Caki2 (cell line): ENCODE measurements around the gene HYAL1. TPM values are rescaled to one million over a fixed set of nuclear protein-coding genes. Genes with fewer than 3 reads are reported as not detected.
A peak's percentile ranks its signal among the peaks of the same experiment; 100 is the strongest.
"Not testable (repeated sequence)": the region's sequence is repeated elsewhere in the genome, so short reads cannot be mapped to it uniquely, and the experiment has no call there.

Experiments used
- DNase-seq: peaks from one replicate; pipeline ENCODE4 v3.0.0-alpha.2; 2015; ENCODE audit warnings: low read depth
- in situ Hi-C: cut with HindIII; loops from 2 replicates; pipeline ENCODE4 v1.10.0; 2016; ENCODE audit warnings: low sequenced_read_pairs, low pct_unique_long_range_greater_than_20kb, mixed read lengths
- total RNA-seq: library from RNA; depleted of rRNA; stranded (reverse); fragments of >200 nt; shearing (Covaris generic); gene quantifications from 2 replicates; pipeline ENCODE4 v1.2.3, GENCODE V29; 2014; ENCODE audit warnings: low replicate concordance

Gene HYAL1
- total RNA-seq, 1 experiment from 2014 or later: not detected

- in situ Hi-C loops: no loop called here
- peak; percentile 97 for DNase-seq
These were observed 34.5 kb downstream of the HYAL1 start, which contains the start of gene SEMA3B for GRCh38 chr3:50268703-50269451. SEMA3B (plus strand) TSS chr3:50269147; CDS start chr3:50269241, 94 bp downstream.

GRCh38 chr3:50268276-50268675 is 35.1 kb downstream of the HYAL1 start:
- in situ Hi-C loops: no loop called here
- DNase-seq: no peak

GRCh38 chr3:50267280-50267913 is 36.0 kb downstream of the HYAL1 start:
- no peak for DNase-seq
- in situ Hi-C loops: no loop called here

GRCh38 chr3:50266836-50267235 is 36.5 kb downstream of the HYAL1 start:
- in situ Hi-C loops: no loop called here
- DNase-seq: no peak

GRCh38 chr3:50266017-50266416 is 37.4 kb downstream of the HYAL1 start:
- DNase-seq: no peak
- in situ Hi-C loops: no loop called here

- no peak for DNase-seq
- in situ Hi-C loops: no loop called here
These were observed 37.8 kb downstream of the HYAL1 start for GRCh38 chr3:50265571-50265970.

- in situ Hi-C loops: no loop called here
- no peak for DNase-seq
These were observed 38.3 kb downstream of the HYAL1 start for GRCh38 chr3:50264964-50265485.

- in situ Hi-C loops: no loop called here
- DNase-seq: peak; percentile 97
These were observed 38.9 kb downstream of the HYAL1 start for GRCh38 chr3:50264383-50264963.

- in situ Hi-C loops: no loop called here
- DNase-seq: no peak
These were observed 39.6 kb downstream of the HYAL1 start for GRCh38 chr3:50263478-50264382.

GRCh38 chr3:50262778-50263177 is 40.6 kb downstream of the HYAL1 start:
- DNase-seq: no peak
- in situ Hi-C loops: no loop called here

GRCh38 chr3:50262200-50262599 is 41.2 kb downstream of the HYAL1 start:
- DNase-seq, in situ Hi-C loops: not testable (repeated sequence)

- in situ Hi-C loops: no loop called here
- no peak for DNase-seq
These were observed 41.9 kb downstream of the HYAL1 start for GRCh38 chr3:50261505-50261904.

- in situ Hi-C loops: no loop called here
These were observed 42.4 kb downstream of the HYAL1 start for GRCh38 chr3:50260942-50261441.

GRCh38 chr3:50260027-50260941 is 43.1 kb downstream of the HYAL1 start:
- peak; percentile 82 for DNase-seq
- in situ Hi-C loops: no loop called here

More at GRCh38 chr3:50260942-50261441, 42.4 kb downstream of the HYAL1 start:
- no peak for DNase-seq

GRCh38 chr3:50259432-50260026 is 43.8 kb downstream of the HYAL1 start:
- no peak for DNase-seq
- in situ Hi-C loops: no loop called here

- in situ Hi-C loops: no loop called here
- no peak for DNase-seq
These were observed 44.4 kb downstream of the HYAL1 start for GRCh38 chr3:50258979-50259378.
